Keratinocyte (primary cell): ENCODE data around the gene GPR107. TPM values are rescaled to one million over a fixed set of nuclear protein-coding genes. Genes with fewer than 3 reads are reported as not detected.

Experiments
- DNase-seq: peaks from one replicate; pipeline ENCODE4 v3.0.0-alpha.2; 2011; ENCODE audit warnings: low read depth, missing footprints, low spot score
- FAIRE-seq: peaks from 2 replicates; lab custom pipeline; 2011; peaks lifted over from hg19 to GRCh38; lab: Jason Lieb, UNC
- H2AFZ ChIP-seq: 2 replicates; pipeline ENCODE4 v1.6.0; 2012; ENCODE audit warnings: low read length, control low read depth, inconsistent platforms; ENCODE audit not compliant: control insufficient read depth
- H3K27ac ChIP-seq: 2 replicates; pipeline ENCODE4 v1.5.1; 2011; ENCODE audit warnings: low read length; ENCODE audit not compliant: control insufficient read depth, insufficient read depth
- H3K27me3 ChIP-seq: 3 replicates; pipeline ENCODE4 v1.6.0; 2011; ENCODE audit warnings: low read length; ENCODE audit not compliant: control insufficient read depth, insufficient read depth; ENCODE audit errors: extremely low read depth
- H3K36me3 ChIP-seq, 2 experiments: 2 replicates in 1 of 2; 3 replicates in 1 of 2; pipeline ENCODE4 v1.5.1; 2011; ENCODE audit warnings: low read length in 2 of 2, mild to moderate bottlenecking in 1 of 2; ENCODE audit not compliant: control insufficient read depth in 2 of 2, insufficient read depth in 2 of 2; ENCODE audit errors: extremely low read depth in 1 of 2
- H3K4me1 ChIP-seq: 3 replicates; pipeline ENCODE4 v1.5.1; 2011; ENCODE audit warnings: low read length; ENCODE audit not compliant: control insufficient read depth, insufficient read depth; ENCODE audit errors: extremely low read depth
- H3K4me2 ChIP-seq: 3 replicates; pipeline ENCODE4 v1.6.0; 2011; ENCODE audit warnings: low read depth, low read length; ENCODE audit not compliant: control insufficient read depth, insufficient read depth; ENCODE audit errors: extremely low read depth
- H3K4me3 ChIP-seq, 3 experiments: fragments of 200-600 bp in 1 of 3; sonication (generic) in 1 of 3; 2 replicates in 2 of 3; 3 replicates in 1 of 3; pipeline ENCODE4 v1.5.1; 2011 to 2016; ENCODE audit warnings: low read length in 3 of 3, mild to moderate bottlenecking in 3 of 3, control low read depth in 2 of 3, inconsistent platforms in 1 of 3, low read depth in 1 of 3, mixed read lengths in 1 of 3, mixed run types in 1 of 3, moderate library complexity in 1 of 3; ENCODE audit not compliant: control insufficient read depth in 2 of 3, insufficient read depth in 2 of 3; ENCODE audit errors: extremely low read depth in 1 of 3
- H3K79me2 ChIP-seq: 2 replicates; pipeline ENCODE4 v1.6.0; 2012; ENCODE audit warnings: low read length; ENCODE audit not compliant: control insufficient read depth, insufficient read depth
- H3K9ac ChIP-seq: 3 replicates; pipeline ENCODE4 v1.6.0; 2011; ENCODE audit warnings: low read length; ENCODE audit not compliant: control insufficient read depth, insufficient read depth; ENCODE audit errors: extremely low read depth
- H3K9me1 ChIP-seq: 3 replicates; pipeline ENCODE4 v1.6.0; 2011; ENCODE audit warnings: low read length; ENCODE audit not compliant: control insufficient read depth, insufficient read depth; ENCODE audit errors: extremely low read depth
- H3K9me3 ChIP-seq: 2 replicates; pipeline ENCODE4 v1.5.1; 2012; ENCODE audit warnings: low read depth, low read length; ENCODE audit not compliant: control insufficient read depth
- H4K20me1 ChIP-seq: 3 replicates; pipeline ENCODE4 v1.6.0; 2011; ENCODE audit warnings: low read length; ENCODE audit not compliant: control insufficient read depth, insufficient read depth; ENCODE audit errors: extremely low read depth
- EZH2 ChIP-seq: IDR thresholded peaks from one replicate; pipeline ENCODE4 v1.6.1; 2012; ENCODE audit warnings: inconsistent platforms, mild to moderate bottlenecking, low read length, moderate library complexity
- dilution Hi-C: fragments of 300-500 bp; cut with MboI; formaldehyde crosslinking; loops from one replicate; pipeline ENCODE4 v1.7.0; 2020; ENCODE audit warnings: low sequenced_read_pairs; ENCODE audit not compliant: extremely low pct_ligation_motif_present
- polyA plus RNA-seq, 5 experiments: library from polyadenylated mRNA; depleted of rRNA in 3 of 5; stranded (reverse) in 3 of 5; stranded (forward) in 1 of 5; unstranded in 1 of 5; fragments of >200 nt; gene quantifications; 1 replicate in 1 of 5; 2 replicates in 3 of 5; 3 replicates in 1 of 5; pipeline versions ENCODE4 v1.2.1 to v1.2.3, GENCODE V29; 2011 to 2012; ENCODE audit warnings: missing spikeins in 2 of 5, low read depth in 1 of 5, low replicate concordance in 1 of 5
- TF ChIP-seq, protein P1 (sequence below), 3 experiments: IDR thresholded peaks in 1 of 3; conservative IDR thresholded peaks in 1 of 3; optimal IDR thresholded peaks in 1 of 3; 2 replicates in 2 of 3; 3 replicates in 1 of 3; pipeline versions ENCODE3 to v1.5.1; 2011; ENCODE audit warnings: low read length in 3 of 3, mild to moderate bottlenecking in 3 of 3, moderate library complexity in 2 of 3, control low read depth in 1 of 3, inconsistent platforms in 1 of 3; ENCODE audit not compliant: insufficient read depth in 2 of 3; ENCODE audit errors: extremely low read depth in 1 of 3

The GPR107 gene
- polyA plus RNA-seq, 1 donor (not counting 4 experiments of a cell fraction or from before 2014, with no cell fraction given), result 27.3 TPM

DNA sequence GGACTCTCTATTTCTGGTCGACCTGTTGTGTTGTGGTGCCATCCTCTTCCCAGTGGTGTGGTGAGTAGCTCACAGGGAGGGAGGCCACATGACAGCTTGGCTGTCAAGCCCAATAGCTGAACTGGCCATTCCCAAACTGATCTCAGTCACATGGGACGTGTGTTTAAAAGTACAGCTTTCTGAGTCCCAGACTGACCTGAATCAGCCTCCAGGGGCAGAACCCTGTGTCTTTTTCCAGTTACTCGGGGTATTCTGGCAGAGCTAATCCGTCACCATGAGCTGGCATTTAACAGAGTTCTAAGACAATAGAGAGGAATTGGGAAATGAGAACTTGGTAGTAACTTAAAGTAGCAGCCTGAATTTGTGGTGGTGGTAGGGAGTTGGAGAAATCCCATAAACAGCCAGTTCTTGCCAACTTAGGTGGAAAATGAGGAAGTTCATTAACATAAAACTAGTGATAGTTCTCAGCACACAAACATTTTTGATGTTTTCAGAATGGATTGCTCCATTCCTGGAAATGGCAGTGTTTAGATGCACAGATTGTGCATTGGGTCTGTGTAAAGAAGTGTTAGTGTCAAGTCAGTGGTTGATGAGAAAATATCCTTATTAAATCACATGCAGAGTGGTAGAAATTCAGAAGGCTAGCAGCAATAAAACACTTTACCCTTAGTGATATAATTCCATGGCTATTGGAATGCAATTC lies 50.9 kb downstream of the GPR107 start:
- TF ChIP-seq EZH2, result no peak
- TF ChIP-seq, protein P1, sequence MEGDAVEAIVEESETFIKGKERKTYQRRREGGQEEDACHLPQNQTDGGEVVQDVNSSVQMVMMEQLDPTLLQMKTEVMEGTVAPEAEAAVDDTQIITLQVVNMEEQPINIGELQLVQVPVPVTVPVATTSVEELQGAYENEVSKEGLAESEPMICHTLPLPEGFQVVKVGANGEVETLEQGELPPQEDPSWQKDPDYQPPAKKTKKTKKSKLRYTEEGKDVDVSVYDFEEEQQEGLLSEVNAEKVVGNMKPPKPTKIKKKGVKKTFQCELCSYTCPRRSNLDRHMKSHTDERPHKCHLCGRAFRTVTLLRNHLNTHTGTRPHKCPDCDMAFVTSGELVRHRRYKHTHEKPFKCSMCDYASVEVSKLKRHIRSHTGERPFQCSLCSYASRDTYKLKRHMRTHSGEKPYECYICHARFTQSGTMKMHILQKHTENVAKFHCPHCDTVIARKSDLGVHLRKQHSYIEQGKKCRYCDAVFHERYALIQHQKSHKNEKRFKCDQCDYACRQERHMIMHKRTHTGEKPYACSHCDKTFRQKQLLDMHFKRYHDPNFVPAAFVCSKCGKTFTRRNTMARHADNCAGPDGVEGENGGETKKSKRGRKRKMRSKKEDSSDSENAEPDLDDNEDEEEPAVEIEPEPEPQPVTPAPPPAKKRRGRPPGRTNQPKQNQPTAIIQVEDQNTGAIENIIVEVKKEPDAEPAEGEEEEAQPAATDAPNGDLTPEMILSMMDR (optimal IDR thresholded peaks at IDR 0.05 in 1 of 3, IDR thresholded peaks at IDR 0.05 in 1 of 3, conservative IDR thresholded peaks at IDR 0.05 in 1 of 3; ENCODE audit: extremely low read depth in 1 of 3, insufficient read depth in 2 of 3, low read length in 3 of 3), result no peak
- H3K9me1 ChIP-seq, result no peaks in the 10 kb centered on the region
- no peaks in the 10 kb centered on the region for H3K9me3 ChIP-seq
- FAIRE-seq (no peak), DNase-seq (no peak)
- no peak overlapping the region for H3K9ac ChIP-seq
- H3K4me1 ChIP-seq, result no peaks in the 10 kb centered on the region
- H3K27ac ChIP-seq, result no peak overlapping the region
- peaks cover 35 to 43% of the 10 kb centered on the region in 2 experiments for H3K36me3 ChIP-seq
- H3K27me3 ChIP-seq, result no peaks in the 10 kb centered on the region
- H2AFZ ChIP-seq, result no peak overlapping the region
- H3K4me2 ChIP-seq, result no peak overlapping the region
- no peaks in the 10 kb centered on the region for H4K20me1 ChIP-seq
- no peaks in the 10 kb centered on the region for H3K79me2 ChIP-seq
- H3K4me3 ChIP-seq, result no peak overlapping the region
- dilution Hi-C loops, result no loop called here

DNA sequence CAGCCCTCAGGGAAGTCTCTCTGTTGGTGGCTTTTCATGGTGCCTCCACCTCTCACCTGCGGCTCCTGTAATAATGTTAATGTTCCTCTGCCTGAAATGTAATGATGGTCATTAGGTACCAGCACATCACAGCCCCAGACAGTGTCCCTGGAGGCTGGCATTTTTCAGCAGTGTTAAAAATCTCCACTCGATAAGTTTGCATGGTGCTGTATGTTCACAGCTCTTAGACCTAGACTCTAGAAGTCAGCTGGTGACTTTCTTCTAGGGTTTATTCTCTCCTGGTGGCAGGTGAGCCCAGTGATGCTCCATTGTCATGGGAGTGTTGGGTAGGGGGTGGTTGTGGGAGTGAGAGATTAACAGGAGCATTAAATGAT lies 53.1 kb downstream of the GPR107 start:
- Histone ChIP-seq H3K36me3 (peaks cover 26 to 34% of the 10 kb centered on the region in 2 experiments), H3K4me2 (no peak overlapping the region), H3K27ac (no peak overlapping the region), H3K9me1 (no peaks in the 10 kb centered on the region), H3K9me3 (no peaks in the 10 kb centered on the region), H3K27me3 (no peaks in the 10 kb centered on the region), H3K4me1 (no peaks in the 10 kb centered on the region), H3K79me2 (no peaks in the 10 kb centered on the region), H2AFZ (no peak overlapping the region), H4K20me1 (no peaks in the 10 kb centered on the region), H3K4me3 (no peak overlapping the region), H3K9ac (no peak overlapping the region)
- DNase-seq (no peak), FAIRE-seq (no peak)
- no peak for TF ChIP-seq EZH2
- TF ChIP-seq, protein P1 (optimal IDR thresholded peaks at IDR 0.05 in 1 of 3, IDR thresholded peaks at IDR 0.05 in 1 of 3, conservative IDR thresholded peaks at IDR 0.05 in 1 of 3; ENCODE audit: extremely low read depth in 1 of 3, insufficient read depth in 2 of 3, low read length in 3 of 3), result no peak
- dilution Hi-C loops, result no loop called here
